IPS-20b (cell line): Measurements from ENCODE around the gene KLHL25.
"Not testable (repeated sequence)": the region's sequence is repeated elsewhere in the genome, so short reads cannot be mapped to it uniquely, and the experiment has no call there.

ENCODE experiments used
- H3K27ac ChIP-seq: one replicate; pipeline ENCODE4 v1.5.1; 2013; ENCODE audit warnings: low read length
- H3K27me3 ChIP-seq: 2 replicates; pipeline ENCODE4 v1.6.1; 2013; ENCODE audit warnings: mild to moderate bottlenecking, low read length, inconsistent platforms; ENCODE audit not compliant: insufficient read depth
- H3K36me3 ChIP-seq: 2 replicates; pipeline ENCODE4 v1.6.1; 2013; ENCODE audit warnings: low read depth, mild to moderate bottlenecking, inconsistent platforms, low read length, moderate library complexity; ENCODE audit not compliant: insufficient read depth
- H3K4me1 ChIP-seq: 2 replicates; pipeline ENCODE4 v1.6.1; 2013; ENCODE audit warnings: mild to moderate bottlenecking, control low read depth, inconsistent platforms, low read length, moderate library complexity; ENCODE audit not compliant: insufficient read depth
- H3K4me3 ChIP-seq: 2 replicates; pipeline ENCODE4 v1.5.1; 2013; ENCODE audit warnings: mild to moderate bottlenecking, low read length, inconsistent platforms
- H3K9ac ChIP-seq: 2 replicates; pipeline ENCODE4 v1.6.1; 2013; ENCODE audit warnings: low read depth, mild to moderate bottlenecking, inconsistent platforms, low read length, moderate library complexity
- H3K9me3 ChIP-seq: 2 replicates; pipeline ENCODE4 v1.6.1; 2013; ENCODE audit warnings: mild to moderate bottlenecking, low read depth, low read length, inconsistent platforms; ENCODE audit not compliant: insufficient read depth

KLHL25 gene

DNA sequence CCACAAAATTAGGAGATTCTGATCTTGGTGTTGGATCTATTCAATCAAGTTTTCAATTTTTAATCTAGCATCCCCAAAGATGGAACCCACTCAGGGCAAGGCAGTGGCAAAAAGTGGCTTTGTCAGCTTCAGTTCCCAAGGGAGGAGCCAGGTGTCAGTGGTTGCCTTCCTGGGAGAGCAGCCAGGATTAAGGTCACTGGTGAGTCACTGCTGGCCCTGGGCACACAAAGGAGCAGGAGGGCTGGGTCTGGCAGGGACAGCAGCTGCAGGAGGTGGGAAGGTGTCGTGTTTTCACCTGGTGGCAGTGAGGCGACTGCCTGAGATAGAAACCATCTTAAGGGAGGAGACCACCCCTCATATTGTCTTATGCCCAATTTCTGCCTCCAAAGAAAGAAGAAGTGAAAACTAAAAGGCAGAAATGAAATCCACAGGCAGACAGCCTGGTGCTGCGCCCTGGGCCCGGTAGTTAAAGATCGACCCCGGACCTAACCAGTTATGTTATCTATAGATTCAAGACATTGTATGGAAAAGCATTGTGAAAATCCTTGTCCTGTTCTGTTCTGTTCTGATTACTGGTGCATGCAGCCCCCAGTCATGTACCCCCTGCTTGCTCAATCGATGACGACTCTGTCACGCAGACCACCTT is 5.9 kb upstream of the KLHL25 start:
- H3K9me3 ChIP-seq, result no peaks in the 10 kb centered on the region
- H3K27me3 ChIP-seq, result peaks cover 8% of the 10 kb centered on the region
- H3K4me1 ChIP-seq, result no peaks in the 10 kb centered on the region
- no peak overlapping the region for H3K27ac ChIP-seq
- no peak overlapping the region for H3K9ac ChIP-seq
- no peak overlapping the region for H3K4me3 ChIP-seq
- H3K36me3 ChIP-seq, result no peaks in the 10 kb centered on the region

- Histone ChIP-seq H3K27me3 (peaks cover 13% of the 10 kb centered on the region), H3K4me1 (peaks cover 16% of the 10 kb centered on the region; the same call in 1 of the 2 replicates)
- H3K9me3 ChIP-seq, H3K9ac ChIP-seq, H3K36me3 ChIP-seq, H3K27ac ChIP-seq, H3K4me3 ChIP-seq: not testable (repeated sequence)
Observed at GRCh38 chr15:85796371-85796770, 1.6 kb upstream of the KLHL25 start.

- Histone ChIP-seq H3K27me3 (peaks cover 13% of the 10 kb centered on the region), H3K4me1 (peaks cover 16% of the 10 kb centered on the region; the same call in 1 of the 2 replicates), H3K36me3 (no peaks in the 10 kb centered on the region), H3K9ac (peak overlapping the region; percentile 58; the same call in 1 of the 2 replicates), H3K27ac (no peak overlapping the region), H3K9me3 (no peaks in the 10 kb centered on the region), H3K4me3 (peak overlapping the region; percentile 54; the same call in 1 of the 2 replicates)
Observed at GRCh38 chr15:85795337-85796305, 896 bp upstream of the KLHL25 start.

DNA sequence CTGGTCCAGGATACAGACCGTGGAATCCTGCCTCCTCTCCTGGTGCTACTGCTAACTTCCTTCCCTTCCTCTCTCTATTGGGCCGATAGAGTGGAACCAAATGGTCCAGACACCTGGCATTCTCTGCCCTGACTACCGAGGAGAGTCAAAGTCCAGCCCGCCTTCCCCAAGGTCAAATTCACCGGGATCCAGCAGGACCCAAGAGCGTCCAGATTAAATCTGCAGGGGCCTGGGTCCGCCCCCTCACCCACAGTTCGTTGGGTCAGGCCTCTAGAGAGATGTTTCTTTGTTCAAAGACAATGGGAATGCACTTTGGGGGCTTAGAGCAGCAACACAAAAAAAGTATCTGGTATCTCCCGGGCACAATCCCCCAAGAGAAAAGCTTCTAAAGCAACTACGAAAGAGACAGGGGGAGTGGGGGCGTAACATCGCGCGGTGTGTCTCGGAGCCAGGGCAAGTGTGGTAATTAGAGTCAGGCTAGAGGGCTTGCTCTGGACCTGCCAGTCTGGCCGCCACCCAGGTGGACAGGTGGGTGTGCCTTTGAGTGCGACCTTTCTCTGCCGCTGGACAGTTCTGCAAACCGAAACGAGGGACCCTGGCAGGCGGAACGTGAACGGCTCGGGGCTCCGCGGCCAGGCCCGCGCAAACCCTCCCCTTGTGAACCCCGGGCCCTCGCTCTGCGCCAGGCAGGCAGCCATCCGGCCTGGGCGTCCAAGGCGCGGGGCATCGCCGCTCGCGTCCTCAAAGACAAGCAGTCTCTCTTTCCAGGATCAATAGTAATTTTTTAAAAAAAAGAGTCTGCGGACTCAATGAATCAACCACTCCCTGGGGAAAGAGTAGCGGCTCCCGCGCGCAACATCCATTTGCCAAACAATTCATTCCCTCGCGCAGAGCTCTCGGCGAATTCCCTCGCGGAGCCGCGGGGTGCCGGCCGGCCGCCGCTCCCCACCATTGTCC is 806 bp downstream of the KLHL25 start:
- peak overlapping the region; percentile 96 for H3K4me3 ChIP-seq
- H3K4me1 ChIP-seq, result peaks cover 16% of the 10 kb centered on the region; the same call in 1 of the 2 replicates
- H3K27me3 ChIP-seq, result peaks cover 13% of the 10 kb centered on the region
- H3K9me3 ChIP-seq, result no peaks in the 10 kb centered on the region
- peak overlapping the region; percentile 85; the same call in 1 of the 2 replicates for H3K9ac ChIP-seq
- no peaks in the 10 kb centered on the region for H3K36me3 ChIP-seq
- peak overlapping the region; percentile 39 for H3K27ac ChIP-seq

DNA sequence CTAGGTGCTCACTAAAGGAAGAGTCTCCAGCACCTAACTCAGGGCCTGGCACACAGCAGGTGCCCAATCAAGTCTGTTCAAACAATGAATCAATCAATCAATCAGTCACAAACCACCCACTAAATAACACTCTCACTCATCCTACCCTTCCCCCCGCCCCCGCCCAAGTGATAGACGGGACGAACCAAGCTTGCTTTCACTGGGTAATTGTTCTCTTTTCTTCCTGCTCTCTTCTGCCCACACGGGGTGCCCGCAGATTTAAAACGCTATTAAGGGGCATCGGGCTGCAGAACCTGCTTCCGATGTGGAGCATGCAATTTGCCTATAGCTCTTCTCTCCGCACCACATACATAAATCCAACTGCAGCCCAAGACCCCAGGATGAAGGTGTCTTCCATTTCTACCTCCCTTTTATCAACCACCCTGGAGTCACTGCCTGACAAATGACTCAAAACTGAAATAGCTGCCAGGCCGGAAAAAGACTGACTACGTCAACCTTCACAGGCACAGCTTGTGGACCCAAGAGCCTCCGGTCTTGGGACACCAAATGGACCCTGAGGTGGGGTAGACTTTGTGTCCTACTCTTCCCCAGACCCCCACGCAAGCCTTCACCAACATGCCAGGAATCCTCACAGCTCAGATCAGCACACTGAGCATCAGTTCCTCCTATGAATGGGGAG is 1.7 kb downstream of the KLHL25 start:
- Histone ChIP-seq H3K36me3 (no peaks in the 10 kb centered on the region), H3K27me3 (peaks cover 13% of the 10 kb centered on the region), H3K27ac (no peak overlapping the region), H3K9ac (peak overlapping the region; percentile 85; the same call in 1 of the 2 replicates), H3K4me3 (peak overlapping the region; percentile 96), H3K4me1 (peaks cover 16% of the 10 kb centered on the region; the same call in 1 of the 2 replicates), H3K9me3 (no peaks in the 10 kb centered on the region)

DNA sequence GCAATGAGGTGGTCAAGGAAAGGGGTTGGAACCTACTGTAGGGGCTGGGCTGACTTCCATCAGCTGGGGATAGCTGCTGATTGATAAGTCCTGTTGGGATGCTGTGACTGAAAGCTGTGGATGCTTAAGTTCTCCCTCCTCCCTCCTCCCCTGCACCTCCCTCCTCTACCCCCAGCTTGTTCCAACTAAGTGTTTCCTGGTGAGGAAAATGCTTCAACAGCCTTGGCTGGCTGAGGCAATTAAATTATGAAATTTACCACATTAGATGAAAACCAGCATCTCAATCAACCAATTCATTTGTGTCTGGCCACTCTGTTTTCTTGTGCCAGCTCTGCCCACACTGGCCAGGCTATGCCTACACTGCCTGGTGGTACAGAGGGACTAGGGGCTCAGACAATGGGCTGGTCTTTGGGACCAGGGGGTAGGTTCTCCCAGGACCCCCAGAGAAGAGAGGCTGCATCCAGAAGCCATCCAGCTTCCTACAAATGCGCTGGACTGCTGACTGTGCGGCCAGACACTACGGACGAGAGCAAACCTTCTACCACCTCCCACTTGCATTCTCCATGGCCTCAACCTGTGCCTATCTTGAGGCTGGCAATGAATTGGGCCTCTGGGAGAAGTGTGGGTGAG is 2.5 kb downstream of the KLHL25 start:
- Histone ChIP-seq H3K4me1 (peaks cover 16% of the 10 kb centered on the region; the same call in 1 of the 2 replicates), H3K9ac (no peak overlapping the region; the same call in 1 of the 2 replicates)

GRCh38 chr15:85789496-85789875 is 5.2 kb downstream of the KLHL25 start:
- Histone ChIP-seq H3K9ac (no peak overlapping the region), H3K4me1 (peaks cover 26% of the 10 kb centered on the region), H3K36me3 (no peaks in the 10 kb centered on the region), H3K4me3 (no peak overlapping the region), H3K9me3 (no peaks in the 10 kb centered on the region), H3K27me3 (no peaks in the 10 kb centered on the region), H3K27ac (no peak overlapping the region)

More for the DNA sequence above, 2.5 kb downstream of the KLHL25 start:
- H3K9me3 ChIP-seq, result no peaks in the 10 kb centered on the region
- no peaks in the 10 kb centered on the region for H3K36me3 ChIP-seq
- H3K4me3 ChIP-seq, result peak overlapping the region; percentile 96; the same call in 1 of the 2 replicates
- no peak overlapping the region for H3K27ac ChIP-seq
- peaks cover 13% of the 10 kb centered on the region for H3K27me3 ChIP-seq

DNA sequence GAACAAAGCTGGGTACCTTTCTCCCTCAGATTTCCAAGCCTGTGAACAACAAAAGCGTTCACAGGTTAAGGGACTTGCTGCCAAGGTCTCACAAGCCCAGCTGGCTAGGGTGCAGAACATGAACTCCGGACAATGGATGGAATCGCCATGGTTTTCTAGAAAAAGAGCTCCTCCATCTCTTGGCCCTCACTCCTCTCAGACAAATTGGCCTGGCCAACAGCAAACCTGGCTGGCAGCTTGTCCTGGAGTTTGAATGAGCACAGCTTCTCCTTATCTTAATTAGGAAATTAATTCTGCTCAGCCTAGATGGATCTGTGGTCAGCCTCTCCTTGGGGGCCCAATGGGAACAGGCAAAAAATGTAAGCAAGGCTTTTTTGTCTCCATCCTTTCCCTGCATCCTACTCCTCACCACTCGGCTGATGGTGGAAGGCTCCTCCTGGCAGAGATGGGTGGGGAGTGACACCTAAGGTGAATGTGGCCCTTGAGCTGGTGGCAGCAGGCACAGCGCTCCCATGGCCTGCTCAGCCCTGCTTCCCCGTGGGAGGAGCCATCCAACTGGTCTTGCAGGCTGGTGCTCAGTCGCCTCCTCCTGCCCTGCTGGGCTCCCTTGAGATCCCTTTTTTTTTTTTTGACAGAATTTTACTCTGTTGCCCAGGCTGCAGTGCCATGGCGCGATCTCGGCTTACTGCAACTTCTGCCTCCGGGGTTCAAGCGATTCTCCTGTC is 5.8 kb downstream of the KLHL25 start:
- no peaks in the 10 kb centered on the region for H3K27me3 ChIP-seq
- peaks cover 26% of the 10 kb centered on the region for H3K4me1 ChIP-seq
- H3K36me3 ChIP-seq, result no peaks in the 10 kb centered on the region
- H3K9me3 ChIP-seq, result no peaks in the 10 kb centered on the region
- H3K27ac ChIP-seq, result no peak overlapping the region
- no peak overlapping the region for H3K4me3 ChIP-seq
- H3K9ac ChIP-seq, result no peak overlapping the region

- Histone ChIP-seq H3K9ac (no peak overlapping the region), H3K4me1 (peaks cover 14% of the 10 kb centered on the region), H3K27me3 (no peaks in the 10 kb centered on the region), H3K4me3 (no peak overlapping the region), H3K36me3 (no peaks in the 10 kb centered on the region; the same call in 1 of the 2 replicates), H3K9me3 (no peaks in the 10 kb centered on the region), H3K27ac (no peak overlapping the region)
Observed at GRCh38 chr15:85786781-85787114, 8.0 kb downstream of the KLHL25 start.
